Liver (tissue), 9 donors: ENCODE measurements around the gene COG4. TPM values are rescaled to one million over a fixed set of nuclear protein-coding genes. Genes with fewer than 3 reads are reported as not detected.

ENCODE experiments used
- DNase-seq: peaks from one replicate; pipeline ENCODE4 v3.0.0-alpha.2; 2017; ENCODE audit warnings: low spot score
- H3K27ac ChIP-seq, 2 donors: one replicate each; pipeline ENCODE4 v1.7.0; 2013; ENCODE audit warnings: inconsistent platforms in 2 of 2, low read length in 2 of 2, control low read depth in 1 of 2, low read depth in 1 of 2, mild to moderate bottlenecking in 1 of 2
- H3K27me3 ChIP-seq, 4 donors: one replicate each; pipeline versions ENCODE4 v1.6.1 to v1.7.0; 2013; ENCODE audit warnings: low read length in 3 of 4, inconsistent platforms in 1 of 4, mild to moderate bottlenecking in 1 of 4, moderate library complexity in 1 of 4; ENCODE audit not compliant: control insufficient read depth in 4 of 4, insufficient read depth in 4 of 4
- H3K36me3 ChIP-seq, 4 donors: one replicate each; pipeline versions ENCODE4 v1.6.1 to v1.7.0; 2013; ENCODE audit warnings: low read length in 3 of 4, mild to moderate bottlenecking in 3 of 4, low read depth in 1 of 4, moderate library complexity in 1 of 4; ENCODE audit not compliant: control insufficient read depth in 4 of 4, insufficient read depth in 3 of 4
- H3K4me1 ChIP-seq, 4 donors: one replicate each; pipeline versions ENCODE4 v1.6.1 to v1.7.0; 2013; ENCODE audit warnings: low read length in 3 of 4, mild to moderate bottlenecking in 3 of 4, moderate library complexity in 1 of 4; ENCODE audit not compliant: control insufficient read depth in 4 of 4, insufficient read depth in 4 of 4
- H3K4me3 ChIP-seq, 3 donors: one replicate each; pipeline versions ENCODE4 v1.6.1 to v1.7.0; 2013; ENCODE audit warnings: low read length in 3 of 3, control low read depth in 1 of 3, low read depth in 1 of 3, mild to moderate bottlenecking in 1 of 3
- H3K9ac ChIP-seq, 2 donors: one replicate each; pipeline ENCODE4 v1.7.0; 2013; ENCODE audit warnings: low read length in 2 of 2, mild to moderate bottlenecking in 2 of 2, moderate library complexity in 2 of 2, control low read depth in 1 of 2, low read depth in 1 of 2
- H3K9me3 ChIP-seq, 4 donors: one replicate each; pipeline versions ENCODE4 v1.6.1 to v1.7.0; 2013; ENCODE audit warnings: low read length in 3 of 4; ENCODE audit not compliant: control insufficient read depth in 4 of 4
- EGR1 ChIP-seq, 2 donors: IDR thresholded peaks; 2 replicates each; pipeline ENCODE4 v1.6.1; 2016 to 2018; ENCODE audit warnings: antibody characterized with exemption in 2 of 2, low read depth in 2 of 2
- FOXA1 ChIP-seq: IDR thresholded peaks from 2 replicates; pipeline ENCODE4 v1.6.1; 2016; ENCODE audit warnings: antibody characterized with exemption
- GABPA ChIP-seq, 2 donors: IDR thresholded peaks in 1 of 2; conservative IDR thresholded peaks in 1 of 2; 2 replicates each; pipeline ENCODE4 v1.6.1; 2016; ENCODE audit warnings: antibody characterized with exemption in 2 of 2, mild to moderate bottlenecking in 1 of 2, moderate library complexity in 1 of 2
- HNF4G ChIP-seq: IDR thresholded peaks from 2 replicates; pipeline ENCODE4 v1.6.1; 2016; ENCODE audit warnings: antibody characterized with exemption
- JUND ChIP-seq, 2 donors: IDR thresholded peaks; 2 replicates each; pipeline ENCODE4 v1.6.1; 2016; ENCODE audit warnings: antibody characterized with exemption in 2 of 2
- NR2F2 ChIP-seq: IDR thresholded peaks from 2 replicates; pipeline ENCODE4 v1.6.1; 2016; ENCODE audit warnings: antibody characterized with exemption
- RAD21 ChIP-seq, 2 donors: IDR thresholded peaks; 2 replicates each; pipeline ENCODE4 v1.6.1; 2016; ENCODE audit warnings: antibody characterized with exemption in 2 of 2, mild to moderate bottlenecking in 2 of 2
- RXRA ChIP-seq, 2 donors: IDR thresholded peaks; 2 replicates each; pipeline ENCODE4 v1.6.1; 2017 to 2018; ENCODE audit warnings: antibody characterized with exemption in 2 of 2, mild to moderate bottlenecking in 1 of 2
- TAF1 ChIP-seq: conservative IDR thresholded peaks from 2 replicates; pipeline ENCODE4 v1.6.1; 2016; ENCODE audit warnings: antibody characterized with exemption, mild to moderate bottlenecking
- YY1 ChIP-seq: IDR thresholded peaks from 2 replicates; pipeline ENCODE4 v1.6.1; 2016; ENCODE audit warnings: antibody characterized with exemption, mild to moderate bottlenecking
- WGBS: extraction: QIAGEN DNeasy Blood & Tissue Kit; methylation state at CpG from one replicate; pipeline ENCODE4 v1.1.7; 2013; 5-methylcytosine and 5-hydroxymethylcytosine counted together
- polyA plus RNA-seq, 2 donors: library from polyadenylated mRNA; stranded (reverse) in 1 of 2; unstranded in 1 of 2; fragments of 200-250 nt in 1 of 2; fragments of >200 nt in 1 of 2; fragmentation: Nextera tagmentation in 1 of 2; extraction: Ambion mirVana in 1 of 2; gene quantifications; one replicate each; pipeline versions ENCODE4 v1.2.1 to v1.2.3, GENCODE V29; 2013 to 2015
- total RNA-seq, 2 donors: library from RNA; depleted of rRNA; stranded (reverse); fragments of >200 nt; gene quantifications; one replicate each; pipeline ENCODE4 v1.2.3, GENCODE V29; 2014
- TF ChIP-seq, protein P1 (sequence below): IDR thresholded peaks from 2 replicates; pipeline ENCODE4 v1.6.1; 2016; ENCODE audit warnings: antibody characterized with exemption, mild to moderate bottlenecking
- TF ChIP-seq, protein P2 (sequence below): fragments of 150-350 bp; IDR thresholded peaks from 2 replicates; pipeline ENCODE4 v1.5.1; 2017; ENCODE audit warnings: improper control_type of control experiment, low read depth, low read length; ENCODE audit not compliant: missing input control
- TF ChIP-seq, protein P3 (sequence below): IDR thresholded peaks from 2 replicates; pipeline ENCODE4 v1.6.1; 2016; ENCODE audit warnings: antibody characterized with exemption
- TF ChIP-seq, protein P4 (sequence below): IDR thresholded peaks from 2 replicates; pipeline ENCODE4 v1.6.1; 2016; ENCODE audit warnings: antibody characterized with exemption
- donor health status: healthy.
- donor health status: healthy.
- donor health status: healthy.
- donor health status: healthy.
- donor health status: healthy.

Gene COG4
- total and polyA plus RNA-seq, 4 donors: 15.3 to 59.5 (median 27.2) TPM

DNA sequence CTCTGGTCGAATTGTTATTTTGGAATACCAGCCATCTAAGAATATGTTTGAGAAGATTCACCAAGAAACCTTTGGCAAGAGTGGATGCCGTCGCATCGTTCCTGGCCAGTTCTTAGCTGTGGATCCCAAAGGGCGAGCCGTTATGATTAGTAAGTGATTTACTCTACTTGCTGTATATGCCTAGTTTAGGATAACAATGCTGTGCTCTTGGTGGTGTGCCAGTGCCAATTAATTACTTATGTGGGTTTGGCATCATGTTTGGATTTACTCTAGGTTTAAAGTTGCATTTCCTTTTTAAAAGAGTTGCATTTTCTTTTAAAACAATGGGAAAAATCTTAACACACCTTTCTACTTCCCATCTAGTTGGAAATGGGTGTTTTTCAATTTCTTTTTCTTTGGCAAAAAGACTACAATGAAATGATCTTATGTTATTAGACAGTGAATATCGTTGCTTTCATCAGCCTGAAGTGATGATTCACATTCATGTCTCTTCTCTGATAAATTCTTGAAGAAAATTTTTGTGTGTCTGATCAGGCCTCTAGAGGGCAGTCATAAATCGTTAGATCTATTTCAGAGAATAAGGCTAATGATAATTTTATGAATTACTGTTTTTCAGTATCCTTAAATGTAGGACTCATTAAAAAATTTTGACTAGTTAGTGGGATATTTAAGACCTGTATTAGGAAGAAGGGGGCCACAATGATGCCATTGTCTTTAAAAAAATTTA is 5.9 kb upstream of the COG4 start:
- no peak overlapping the region for H3K4me3 ChIP-seq
- H3K9me3 ChIP-seq: no peaks in the 10 kb centered on the region
- TF ChIP-seq RAD21 (IDR thresholded peaks at IDR 0.05): peak; percentile 62 to 66
- TF ChIP-seq, protein P1, sequence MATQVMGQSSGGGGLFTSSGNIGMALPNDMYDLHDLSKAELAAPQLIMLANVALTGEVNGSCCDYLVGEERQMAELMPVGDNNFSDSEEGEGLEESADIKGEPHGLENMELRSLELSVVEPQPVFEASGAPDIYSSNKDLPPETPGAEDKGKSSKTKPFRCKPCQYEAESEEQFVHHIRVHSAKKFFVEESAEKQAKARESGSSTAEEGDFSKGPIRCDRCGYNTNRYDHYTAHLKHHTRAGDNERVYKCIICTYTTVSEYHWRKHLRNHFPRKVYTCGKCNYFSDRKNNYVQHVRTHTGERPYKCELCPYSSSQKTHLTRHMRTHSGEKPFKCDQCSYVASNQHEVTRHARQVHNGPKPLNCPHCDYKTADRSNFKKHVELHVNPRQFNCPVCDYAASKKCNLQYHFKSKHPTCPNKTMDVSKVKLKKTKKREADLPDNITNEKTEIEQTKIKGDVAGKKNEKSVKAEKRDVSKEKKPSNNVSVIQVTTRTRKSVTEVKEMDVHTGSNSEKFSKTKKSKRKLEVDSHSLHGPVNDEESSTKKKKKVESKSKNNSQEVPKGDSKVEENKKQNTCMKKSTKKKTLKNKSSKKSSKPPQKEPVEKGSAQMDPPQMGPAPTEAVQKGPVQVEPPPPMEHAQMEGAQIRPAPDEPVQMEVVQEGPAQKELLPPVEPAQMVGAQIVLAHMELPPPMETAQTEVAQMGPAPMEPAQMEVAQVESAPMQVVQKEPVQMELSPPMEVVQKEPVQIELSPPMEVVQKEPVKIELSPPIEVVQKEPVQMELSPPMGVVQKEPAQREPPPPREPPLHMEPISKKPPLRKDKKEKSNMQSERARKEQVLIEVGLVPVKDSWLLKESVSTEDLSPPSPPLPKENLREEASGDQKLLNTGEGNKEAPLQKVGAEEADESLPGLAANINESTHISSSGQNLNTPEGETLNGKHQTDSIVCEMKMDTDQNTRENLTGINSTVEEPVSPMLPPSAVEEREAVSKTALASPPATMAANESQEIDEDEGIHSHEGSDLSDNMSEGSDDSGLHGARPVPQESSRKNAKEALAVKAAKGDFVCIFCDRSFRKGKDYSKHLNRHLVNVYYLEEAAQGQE: no peak
- TF ChIP-seq, protein P2, sequence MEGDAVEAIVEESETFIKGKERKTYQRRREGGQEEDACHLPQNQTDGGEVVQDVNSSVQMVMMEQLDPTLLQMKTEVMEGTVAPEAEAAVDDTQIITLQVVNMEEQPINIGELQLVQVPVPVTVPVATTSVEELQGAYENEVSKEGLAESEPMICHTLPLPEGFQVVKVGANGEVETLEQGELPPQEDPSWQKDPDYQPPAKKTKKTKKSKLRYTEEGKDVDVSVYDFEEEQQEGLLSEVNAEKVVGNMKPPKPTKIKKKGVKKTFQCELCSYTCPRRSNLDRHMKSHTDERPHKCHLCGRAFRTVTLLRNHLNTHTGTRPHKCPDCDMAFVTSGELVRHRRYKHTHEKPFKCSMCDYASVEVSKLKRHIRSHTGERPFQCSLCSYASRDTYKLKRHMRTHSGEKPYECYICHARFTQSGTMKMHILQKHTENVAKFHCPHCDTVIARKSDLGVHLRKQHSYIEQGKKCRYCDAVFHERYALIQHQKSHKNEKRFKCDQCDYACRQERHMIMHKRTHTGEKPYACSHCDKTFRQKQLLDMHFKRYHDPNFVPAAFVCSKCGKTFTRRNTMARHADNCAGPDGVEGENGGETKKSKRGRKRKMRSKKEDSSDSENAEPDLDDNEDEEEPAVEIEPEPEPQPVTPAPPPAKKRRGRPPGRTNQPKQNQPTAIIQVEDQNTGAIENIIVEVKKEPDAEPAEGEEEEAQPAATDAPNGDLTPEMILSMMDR: peak; percentile 39
- TF ChIP-seq, protein P3, sequence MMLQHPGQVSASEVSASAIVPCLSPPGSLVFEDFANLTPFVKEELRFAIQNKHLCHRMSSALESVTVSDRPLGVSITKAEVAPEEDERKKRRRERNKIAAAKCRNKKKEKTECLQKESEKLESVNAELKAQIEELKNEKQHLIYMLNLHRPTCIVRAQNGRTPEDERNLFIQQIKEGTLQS: no peak
- peaks cover 1 to 22% (median 9%) of the 10 kb centered on the region in 4 donors for H3K4me1 ChIP-seq
- H3K9ac ChIP-seq: no peak overlapping the region
- 81% methylated on average over 8 of the region's 8 CpGs for WGBS
- no peaks in the 10 kb centered on the region for H3K27me3 ChIP-seq
- H3K27ac ChIP-seq: no peak overlapping the region
- peaks cover 14 to 49% (median 46%) of the 10 kb centered on the region in 4 donors for H3K36me3 ChIP-seq
- DNase-seq: no peak

DNA sequence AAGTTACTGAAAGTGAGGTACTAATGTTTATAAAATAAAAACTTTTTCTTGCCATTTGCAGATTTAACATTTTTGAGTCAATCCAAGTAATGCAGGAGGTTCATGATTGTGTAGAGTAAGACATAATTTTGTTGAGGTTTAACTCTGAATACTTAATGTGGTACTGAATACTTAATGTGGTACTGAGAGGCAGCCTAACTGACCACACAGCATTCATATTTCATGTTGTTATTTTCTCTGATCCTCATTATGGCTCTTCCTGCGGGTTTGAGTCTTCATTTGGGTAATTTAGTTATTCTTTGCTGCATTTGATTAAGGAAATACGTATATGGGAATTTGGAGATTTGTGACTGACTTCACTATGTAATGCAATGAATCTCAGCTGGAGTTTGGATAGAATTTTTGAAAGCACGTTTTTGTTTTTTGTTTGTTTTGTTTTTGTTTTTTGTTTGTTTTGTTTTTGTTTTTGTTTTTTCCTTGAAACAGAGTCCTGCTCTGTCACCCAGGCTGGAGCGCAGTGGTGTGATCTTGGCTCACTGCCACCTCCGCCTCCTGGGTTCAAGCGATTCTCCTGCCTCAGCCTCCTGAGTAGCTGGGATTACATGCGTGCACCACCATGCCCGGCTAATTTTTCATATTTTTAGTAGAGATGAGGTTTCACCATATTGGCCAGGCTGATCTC is 4.1 kb upstream of the COG4 start:
- H3K36me3 ChIP-seq: peaks cover 12 to 32% (median 30%) of the 10 kb centered on the region in 4 donors
- no peak overlapping the region for H3K4me3 ChIP-seq
- no peaks in the 10 kb centered on the region for H3K9me3 ChIP-seq
- H3K27ac ChIP-seq: no peak overlapping the region
- 83% methylated on average over 8 of the region's 8 CpGs for WGBS
- no peak overlapping the region for H3K9ac ChIP-seq
- TF ChIP-seq RXRA (IDR thresholded peaks at IDR 0.05) (no peak), GABPA (IDR thresholded peaks at IDR 0.05 in 1 of 2, conservative IDR thresholded peaks at IDR 0.05 in 1 of 2) (no peak), HNF4G (no peak), JUND (IDR thresholded peaks at IDR 0.05) (no peak), NR2F2 (no peak), YY1 (no peak), FOXA1 (no peak), EGR1 (IDR thresholded peaks at IDR 0.05; ENCODE audit: low read depth in 2 of 2) (no peak), TAF1 (no peak)
- TF ChIP-seq, protein P4, sequence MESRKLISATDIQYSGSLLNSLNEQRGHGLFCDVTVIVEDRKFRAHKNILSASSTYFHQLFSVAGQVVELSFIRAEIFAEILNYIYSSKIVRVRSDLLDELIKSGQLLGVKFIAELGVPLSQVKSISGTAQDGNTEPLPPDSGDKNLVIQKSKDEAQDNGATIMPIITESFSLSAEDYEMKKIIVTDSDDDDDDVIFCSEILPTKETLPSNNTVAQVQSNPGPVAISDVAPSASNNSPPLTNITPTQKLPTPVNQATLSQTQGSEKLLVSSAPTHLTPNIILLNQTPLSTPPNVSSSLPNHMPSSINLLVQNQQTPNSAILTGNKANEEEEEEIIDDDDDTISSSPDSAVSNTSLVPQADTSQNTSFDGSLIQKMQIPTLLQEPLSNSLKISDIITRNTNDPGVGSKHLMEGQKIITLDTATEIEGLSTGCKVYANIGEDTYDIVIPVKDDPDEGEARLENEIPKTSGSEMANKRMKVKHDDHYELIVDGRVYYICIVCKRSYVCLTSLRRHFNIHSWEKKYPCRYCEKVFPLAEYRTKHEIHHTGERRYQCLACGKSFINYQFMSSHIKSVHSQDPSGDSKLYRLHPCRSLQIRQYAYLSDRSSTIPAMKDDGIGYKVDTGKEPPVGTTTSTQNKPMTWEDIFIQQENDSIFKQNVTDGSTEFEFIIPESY: no peak
- TF ChIP-seq, protein P1: no peak
- DNase-seq: no peak
- peaks cover 1 to 28% (median 15%) of the 10 kb centered on the region in 4 donors for H3K4me1 ChIP-seq
- no peaks in the 10 kb centered on the region for H3K27me3 ChIP-seq
